Endodermal cell (in vitro differentiated cells): ENCODE results near the gene MPPED2. TPM values are rescaled to one million over a fixed set of nuclear protein-coding genes. Genes with fewer than 3 reads are reported as not detected.

Source experiments
- DNase-seq: peaks from one replicate; pipeline ENCODE4 v3.0.0-alpha.2; 2017
- H3K27ac ChIP-seq: 2 replicates; pipeline ENCODE4 v1.5.1; 2013; ENCODE audit warnings: mild to moderate bottlenecking, low read depth, low read length, moderate library complexity
- H3K27me3 ChIP-seq: 2 replicates; pipeline ENCODE4 v1.6.1; 2013; ENCODE audit warnings: mild to moderate bottlenecking, low read length, moderate library complexity; ENCODE audit not compliant: insufficient read depth, control insufficient read depth, poor library complexity, severe bottlenecking
- H3K36me3 ChIP-seq: 2 replicates; pipeline ENCODE4 v1.7.0; 2013; ENCODE audit warnings: mild to moderate bottlenecking, low read length, moderate library complexity; ENCODE audit not compliant: control insufficient read depth, insufficient read depth
- H3K4me1 ChIP-seq: one replicate; pipeline ENCODE4 v1.7.0; 2013; ENCODE audit warnings: low read length; ENCODE audit not compliant: control insufficient read depth, insufficient read depth
- H3K4me3 ChIP-seq: 2 replicates; pipeline ENCODE4 v1.5.1; 2013; ENCODE audit warnings: mild to moderate bottlenecking, low read length, moderate library complexity
- H3K9ac ChIP-seq: 2 replicates; pipeline ENCODE4 v1.6.1; 2013; ENCODE audit warnings: mild to moderate bottlenecking, low read length, moderate library complexity; ENCODE audit not compliant: poor library complexity, severe bottlenecking; ENCODE audit errors: extremely low read depth
- H3K9me3 ChIP-seq: 2 replicates; pipeline ENCODE4 v1.6.1; 2013; ENCODE audit warnings: mild to moderate bottlenecking, low read length, moderate library complexity; ENCODE audit not compliant: control insufficient read depth
- H3K27ac Mint-ChIP-seq: 2 replicates; pipeline ENCODE4 v1.8.0; 2020; ENCODE audit warnings: mixed read lengths
- H3K27me3 Mint-ChIP-seq: 2 replicates; pipeline ENCODE4 v1.8.0; 2021; ENCODE audit warnings: mild to moderate bottlenecking, mixed read lengths; ENCODE audit not compliant: insufficient read depth
- H3K36me3 Mint-ChIP-seq: 2 replicates; pipeline ENCODE4 v1.8.0; 2020; ENCODE audit warnings: low read depth, mixed read lengths
- H3K4me1 Mint-ChIP-seq: 2 replicates; pipeline ENCODE4 v1.8.0; 2020; ENCODE audit warnings: mixed read lengths
- H3K4me3 Mint-ChIP-seq: 2 replicates; pipeline ENCODE4 v1.8.0; 2020; ENCODE audit warnings: mild to moderate bottlenecking, moderate library complexity, mixed read lengths
- H3K9me3 Mint-ChIP-seq: 2 replicates; pipeline ENCODE4 v1.8.0; 2020; ENCODE audit warnings: mild to moderate bottlenecking, mixed read lengths
- WGBS, 2 experiments: methylation state at CpG; one replicate each; pipeline versions ENCODE4 v1.1.5 to v1.1.7; 2013; ENCODE audit warnings: missing lambda C conversion rate in 2 of 2, mixed read lengths in 1 of 2; ENCODE audit not compliant: insufficient coverage in 1 of 2, insufficient read length in 1 of 2; 5-methylcytosine and 5-hydroxymethylcytosine counted together
- total RNA-seq, 2 donors: library from RNA; stranded (reverse); fragmentation: NEBNext Ultra II Directional in 1 of 2; extraction: Animal tissue kit (Norgen Biotek cat#: 25700) in 1 of 2; gene quantifications; 2 replicates in 1 of 2; 3 replicates in 1 of 2; pipeline ENCODE4 v1.2.1, GENCODE V29; 2021
- TF ChIP-seq, protein P1 (sequence below): fragments of 200-600 bp; sonication (generic); conservative IDR thresholded peaks from 2 replicates; pipeline ENCODE4 v1.5.0; 2021; ENCODE audit warnings: antibody characterized with exemption, mild to moderate bottlenecking

Gene MPPED2
- total RNA-seq, 2 donors from 2014 or later: 1.5 to 16.4 TPM

DNA sequence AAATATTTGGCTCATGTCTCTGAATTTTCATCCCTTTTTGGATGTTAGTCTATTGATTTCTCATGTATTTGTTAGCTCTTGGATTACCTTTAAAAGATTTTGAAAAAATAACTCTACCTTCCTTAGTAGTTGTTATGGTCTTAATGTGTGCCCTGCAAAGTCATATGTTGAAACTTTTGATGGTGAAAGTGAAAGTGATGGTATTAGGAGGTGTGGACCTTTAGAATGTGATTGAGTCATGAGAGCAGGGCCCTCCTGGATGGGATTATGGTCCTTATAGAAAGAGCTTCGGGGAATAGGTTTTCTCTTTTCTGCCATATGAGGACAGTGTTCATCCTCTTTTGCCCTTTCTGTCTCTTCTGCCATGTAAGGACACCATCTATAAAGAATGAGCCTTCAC is 33.6 kb upstream of the MPPED2 start:
- DNase-seq: no peak
- no peak overlapping the region for H3K27ac ChIP-seq
- H3K4me3 ChIP-seq: no peak overlapping the region
- no peak overlapping the region for H3K27ac Mint-ChIP-seq
- peaks cover 4% of the 10 kb centered on the region for H3K36me3 Mint-ChIP-seq
- H3K4me3 Mint-ChIP-seq: no peak overlapping the region
- no peaks in the 10 kb centered on the region for H3K4me1 Mint-ChIP-seq
- peaks cover 22% of the 10 kb centered on the region for H3K9me3 Mint-ChIP-seq
- no peaks in the 10 kb centered on the region for H3K27me3 Mint-ChIP-seq
- no peaks in the 10 kb centered on the region for H3K27me3 ChIP-seq
- 82% methylated on average over 1 of the region's 1 CpG; no CpG with 5 or more reads in 1 of the 2 experiments for WGBS, 2 experiments
- TF ChIP-seq, protein P1, sequence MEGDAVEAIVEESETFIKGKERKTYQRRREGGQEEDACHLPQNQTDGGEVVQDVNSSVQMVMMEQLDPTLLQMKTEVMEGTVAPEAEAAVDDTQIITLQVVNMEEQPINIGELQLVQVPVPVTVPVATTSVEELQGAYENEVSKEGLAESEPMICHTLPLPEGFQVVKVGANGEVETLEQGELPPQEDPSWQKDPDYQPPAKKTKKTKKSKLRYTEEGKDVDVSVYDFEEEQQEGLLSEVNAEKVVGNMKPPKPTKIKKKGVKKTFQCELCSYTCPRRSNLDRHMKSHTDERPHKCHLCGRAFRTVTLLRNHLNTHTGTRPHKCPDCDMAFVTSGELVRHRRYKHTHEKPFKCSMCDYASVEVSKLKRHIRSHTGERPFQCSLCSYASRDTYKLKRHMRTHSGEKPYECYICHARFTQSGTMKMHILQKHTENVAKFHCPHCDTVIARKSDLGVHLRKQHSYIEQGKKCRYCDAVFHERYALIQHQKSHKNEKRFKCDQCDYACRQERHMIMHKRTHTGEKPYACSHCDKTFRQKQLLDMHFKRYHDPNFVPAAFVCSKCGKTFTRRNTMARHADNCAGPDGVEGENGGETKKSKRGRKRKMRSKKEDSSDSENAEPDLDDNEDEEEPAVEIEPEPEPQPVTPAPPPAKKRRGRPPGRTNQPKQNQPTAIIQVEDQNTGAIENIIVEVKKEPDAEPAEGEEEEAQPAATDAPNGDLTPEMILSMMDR: no peak
- H3K36me3 ChIP-seq: no peaks in the 10 kb centered on the region
- H3K9me3 ChIP-seq: peaks cover 18% of the 10 kb centered on the region
- peaks cover under 1% of the 10 kb centered on the region for H3K4me1 ChIP-seq
- H3K9ac ChIP-seq: no peak overlapping the region

DNA sequence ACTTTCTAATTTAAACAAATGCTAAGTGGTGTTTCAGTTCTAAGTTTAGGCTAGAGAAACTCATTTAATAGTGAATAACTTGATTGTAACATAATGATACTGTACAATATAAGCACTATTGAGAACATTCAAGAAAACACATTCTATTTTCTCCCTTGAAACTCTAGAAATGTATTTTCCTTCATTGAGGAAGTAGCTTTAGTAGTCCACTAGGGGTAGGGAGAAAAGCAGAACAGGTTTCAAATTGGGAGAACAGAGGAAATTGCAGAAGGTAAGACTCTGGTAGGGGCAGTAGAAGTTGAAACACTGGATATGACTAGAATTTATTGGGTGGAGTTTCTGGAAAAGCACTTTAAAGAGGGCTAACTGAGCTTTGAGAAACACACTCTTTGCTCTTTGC is 31.6 kb upstream of the MPPED2 start:
- H3K36me3 ChIP-seq: no peaks in the 10 kb centered on the region
- Mint-ChIP-seq H3K9me3 (peaks cover 20% of the 10 kb centered on the region), H3K27ac (no peak overlapping the region), H3K4me1 (no peaks in the 10 kb centered on the region), H3K36me3 (peaks cover 4% of the 10 kb centered on the region), H3K27me3 (no peaks in the 10 kb centered on the region), H3K4me3 (no peak overlapping the region)
- H3K27me3 ChIP-seq: no peaks in the 10 kb centered on the region
- no peak overlapping the region for H3K9ac ChIP-seq
- H3K4me1 ChIP-seq: no peaks in the 10 kb centered on the region
- H3K27ac ChIP-seq: no peak overlapping the region
- H3K4me3 ChIP-seq: no peak overlapping the region
- TF ChIP-seq, protein P1: peak; percentile 63
- DNase-seq: no peak
- H3K9me3 ChIP-seq: peaks cover 18% of the 10 kb centered on the region

DNA sequence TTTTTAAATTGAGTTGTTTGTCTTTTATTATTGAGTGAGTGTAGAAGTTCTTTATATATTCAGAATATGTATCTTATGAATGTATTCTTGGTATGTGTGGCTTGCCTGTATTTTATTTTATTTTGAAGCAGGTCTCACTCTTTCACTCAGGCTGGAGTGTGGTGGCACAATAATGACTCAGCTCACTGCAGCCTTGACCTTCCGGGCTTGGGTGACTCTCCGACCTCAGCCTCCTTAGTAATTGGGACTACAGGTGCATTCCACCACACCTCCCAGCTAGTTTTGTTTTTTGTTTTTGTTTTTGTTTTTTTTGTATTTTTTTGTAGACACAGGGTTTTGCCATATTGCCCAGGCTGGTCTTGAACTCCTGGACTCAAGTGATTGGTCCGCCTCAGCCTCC is 24.5 kb upstream of the MPPED2 start:
- no peaks in the 10 kb centered on the region for H3K4me1 Mint-ChIP-seq
- TF ChIP-seq, protein P1: no peak
- no peaks in the 10 kb centered on the region for H3K9me3 ChIP-seq
- H3K9me3 Mint-ChIP-seq: no peaks in the 10 kb centered on the region
- H3K27ac ChIP-seq: no peak overlapping the region
- no peak overlapping the region for H3K9ac ChIP-seq
- H3K4me3 Mint-ChIP-seq: no peak overlapping the region
- H3K27me3 ChIP-seq: no peaks in the 10 kb centered on the region
- no peaks in the 10 kb centered on the region for H3K36me3 Mint-ChIP-seq
- no peak overlapping the region for H3K27ac Mint-ChIP-seq
- H3K27me3 Mint-ChIP-seq: no peaks in the 10 kb centered on the region
- DNase-seq: no peak
- no peak overlapping the region for H3K4me3 ChIP-seq
- no peaks in the 10 kb centered on the region for H3K36me3 ChIP-seq
- H3K4me1 ChIP-seq: no peaks in the 10 kb centered on the region
- 91 to 100% methylated on average over 1 to 3 of the region's 3 CpGs for WGBS, 2 experiments
